T-helper 1 cell treated with Interleukin-12 subunit alpha and Interleukin-12 subunit beta and Interleukin-4 antibody, amounts not matched to agents 30 ng/mL and 1 ng/mL, for 36 hours (primary cell): ENCODE results near the gene AMOTL1. TPM values are rescaled to one million over a fixed set of nuclear protein-coding genes. Genes with fewer than 3 reads are reported as not detected.

Experiments
- intact Hi-C: fragments of 100-400 bp; cut with micrococcal nuclease; formaldehyde crosslinking; loops from one replicate; pipeline ENCODE4 v1.15.1; 2024
- total RNA-seq: library from RNA; stranded (reverse); gene quantifications from 2 replicates; pipeline ENCODE4 v1.2.3, GENCODE V29; 2022

The AMOTL1 gene
- total RNA-seq, 1 donor from 2014 or later, result 2.7 TPM

DNA sequence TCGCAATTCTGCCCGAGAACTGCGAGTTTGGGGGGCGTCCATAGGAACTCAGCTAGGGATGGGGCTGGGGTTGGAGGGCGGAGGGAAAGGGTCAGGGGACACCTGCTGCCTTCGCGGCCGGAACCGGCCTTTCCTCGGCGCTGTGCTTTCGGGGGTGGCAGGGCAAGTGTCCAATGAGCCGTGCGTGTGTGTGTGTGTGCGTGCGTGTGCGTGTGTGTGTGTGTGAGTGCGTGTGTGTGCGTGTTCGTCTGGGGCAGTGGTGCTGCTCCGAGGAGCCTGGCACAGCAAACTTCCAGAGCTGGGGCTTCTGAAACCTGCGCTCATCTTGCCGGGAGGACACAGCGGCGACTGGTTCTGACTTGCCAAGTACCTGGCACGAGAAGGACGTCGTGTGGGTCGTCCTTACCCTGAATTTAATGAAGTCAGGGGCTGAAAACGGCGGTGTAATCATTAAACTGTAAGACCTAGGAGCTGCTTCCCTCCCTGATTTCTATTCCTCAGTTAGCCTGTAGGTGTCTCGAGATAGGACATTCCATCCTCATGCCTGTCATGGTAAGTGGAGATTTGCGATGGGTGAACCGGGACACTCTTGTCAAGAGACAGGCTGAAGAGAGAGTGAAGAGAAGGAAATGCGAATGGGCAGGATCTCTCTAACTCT, 27.0 kb upstream of the AMOTL1 start:
- intact Hi-C loops, result no loop called here

DNA sequence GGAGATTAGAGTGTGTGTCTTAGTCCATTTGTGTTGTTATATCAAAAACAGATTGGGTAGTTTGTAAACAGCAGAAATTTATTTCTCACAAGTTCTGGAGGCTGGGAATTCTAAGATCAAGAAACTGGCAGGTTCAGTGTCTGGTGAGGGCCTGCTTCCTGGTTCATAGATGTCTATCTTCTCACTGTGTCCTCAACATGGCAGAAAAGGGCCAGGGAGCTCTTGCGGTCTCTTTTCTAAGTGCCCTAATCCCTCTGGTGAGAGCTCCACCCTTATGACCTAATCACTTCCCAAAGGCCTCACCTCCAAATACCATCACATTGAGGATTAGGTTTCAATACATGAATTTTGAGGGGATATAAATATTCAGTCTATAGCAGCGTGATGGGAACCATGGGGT, 25.5 kb upstream of the AMOTL1 start:
- intact Hi-C loops, result no loop called here

DNA sequence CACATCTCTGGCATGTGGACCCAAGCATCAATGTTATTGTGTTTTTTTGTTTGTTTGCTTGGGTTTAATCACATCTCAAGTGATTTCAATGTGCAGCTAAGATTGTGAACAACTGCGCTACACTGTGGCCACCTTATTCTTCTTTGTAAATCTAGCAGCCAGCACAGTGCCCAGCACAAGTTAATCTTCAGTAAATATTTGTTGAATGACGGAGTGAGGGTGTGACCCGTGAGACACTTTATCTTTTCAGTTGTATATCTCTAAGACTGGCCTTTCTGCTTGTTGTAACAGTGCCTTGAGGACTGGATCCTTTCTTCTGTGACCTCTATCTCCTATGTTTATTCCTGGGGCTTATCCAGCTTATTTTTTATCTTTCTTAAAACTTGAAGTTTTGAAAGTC, 21.4 kb upstream of the AMOTL1 start:
- intact Hi-C loops, result no loop called here

DNA sequence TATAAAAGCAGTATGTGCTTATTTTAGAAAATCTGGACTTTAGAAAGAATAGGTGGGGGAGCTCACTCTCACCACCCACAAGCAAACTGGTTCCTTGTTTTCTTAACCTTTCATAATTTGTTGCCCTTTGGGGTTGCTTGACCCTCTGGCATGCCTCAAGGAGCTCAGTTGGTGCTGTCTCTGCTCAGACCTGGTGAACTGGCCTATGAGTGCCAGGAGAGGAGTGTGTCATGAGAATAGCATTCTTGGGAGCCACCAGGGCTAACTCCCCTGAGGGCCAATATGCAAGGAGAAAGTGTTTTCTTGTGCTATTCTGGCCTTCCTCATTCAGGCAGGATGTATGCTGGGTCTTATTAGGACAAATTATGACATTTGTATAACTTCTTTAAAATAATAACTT, 21.0 kb upstream of the AMOTL1 start:
- intact Hi-C loops, result no loop called here

DNA sequence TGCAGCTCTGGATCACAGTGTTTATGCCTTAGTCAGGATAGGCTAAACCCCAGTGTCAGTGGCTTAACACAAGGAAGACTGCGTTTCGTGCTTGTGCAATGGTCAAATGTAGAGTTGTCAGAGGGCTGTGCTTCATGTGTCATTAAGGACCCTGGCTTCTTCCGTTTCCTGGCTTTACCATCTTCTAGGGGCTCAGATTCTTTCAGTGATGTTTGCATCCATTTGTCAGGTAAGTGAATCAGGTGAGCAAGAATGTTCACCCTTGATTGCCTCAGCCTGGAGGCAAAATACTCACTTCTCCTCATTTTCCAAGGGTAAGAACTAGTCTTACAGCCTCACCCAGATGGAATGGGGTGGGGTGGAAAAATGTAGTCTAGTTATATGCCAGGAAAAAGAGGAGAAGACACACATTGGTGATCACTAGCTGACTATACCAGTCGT, 20.5 kb upstream of the AMOTL1 start:
- intact Hi-C loops, result no loop called here

DNA sequence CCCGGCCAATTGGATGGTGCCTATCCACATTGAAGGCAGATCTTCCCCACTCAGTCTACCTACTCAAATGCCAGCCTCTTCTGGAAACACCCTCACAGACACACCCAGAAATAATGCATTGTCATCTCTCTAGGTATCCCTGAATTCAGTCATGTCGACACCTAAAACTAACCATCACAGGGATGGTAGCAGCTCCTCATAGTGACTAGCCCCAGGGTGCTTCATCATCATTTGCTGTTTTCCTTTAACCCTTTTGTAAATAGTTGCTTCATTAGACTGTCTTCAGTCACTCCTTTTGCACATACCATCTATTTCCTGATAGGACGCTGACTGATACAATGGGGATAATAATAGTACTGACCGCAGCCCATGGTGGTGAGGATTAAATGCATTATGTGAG, 18.8 kb upstream of the AMOTL1 start:
- intact Hi-C loops, result no loop called here

DNA sequence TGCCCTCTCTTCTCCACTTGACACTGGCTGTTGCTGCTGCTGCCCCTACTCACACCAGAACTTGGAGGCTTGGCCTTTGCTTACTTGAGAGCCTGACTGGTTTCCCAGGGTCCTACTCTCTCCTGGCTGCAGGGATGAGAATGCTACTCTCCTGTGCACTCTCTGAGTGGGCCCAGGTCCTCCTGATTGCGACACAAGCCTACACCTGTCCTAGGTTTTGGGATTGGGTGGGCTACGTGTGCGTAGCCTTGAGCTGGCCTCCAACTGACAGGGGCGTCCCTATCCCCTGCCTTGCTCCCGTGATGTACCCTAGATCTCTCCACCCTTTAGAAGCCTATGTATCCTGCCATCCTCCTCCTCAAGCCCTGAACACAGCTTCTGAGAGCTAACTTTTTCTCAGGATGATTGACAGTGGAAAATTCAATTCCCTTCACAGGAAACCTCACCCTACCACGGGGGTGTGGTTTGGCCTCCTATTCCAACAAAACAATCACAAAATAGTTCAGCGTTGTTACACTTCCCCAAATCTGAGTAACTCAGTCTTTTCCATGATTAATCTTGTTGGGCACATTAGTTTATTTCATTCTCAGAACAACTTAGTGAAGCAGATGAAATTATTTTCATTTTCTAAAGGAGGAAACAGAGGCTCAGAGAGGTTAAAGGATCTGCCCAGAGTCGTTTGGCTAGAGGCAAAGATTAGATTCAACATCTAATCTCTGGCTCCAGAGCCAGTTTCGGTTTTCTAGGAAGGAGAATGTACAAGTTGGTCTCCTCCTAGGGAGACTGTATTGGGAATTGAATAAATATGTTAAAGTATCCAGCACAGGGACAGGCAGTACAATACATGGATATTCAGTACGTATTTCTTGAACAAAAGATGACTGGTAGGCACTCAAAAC, 17.6 kb upstream of the AMOTL1 start:
- intact Hi-C loops, result no loop called here

DNA sequence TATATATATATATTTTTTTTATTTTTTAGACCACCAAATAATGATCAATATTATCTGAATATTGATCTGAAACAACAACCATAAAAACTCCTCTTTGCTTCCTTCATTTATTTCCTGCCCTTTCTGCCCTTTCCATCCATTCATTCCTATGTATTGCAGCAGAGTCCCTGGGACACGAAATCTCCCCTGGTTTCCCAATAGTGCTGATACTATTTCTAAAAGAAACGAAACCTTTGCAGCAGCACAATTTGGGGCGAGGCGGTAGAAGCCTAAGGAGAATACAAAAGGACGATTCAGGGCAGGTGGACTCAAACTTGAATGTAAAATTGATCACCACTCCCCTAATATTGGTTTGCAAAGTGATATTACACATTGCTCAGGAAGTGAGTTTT, 16.9 kb upstream of the AMOTL1 start:
- intact Hi-C loops, result no loop called here

DNA sequence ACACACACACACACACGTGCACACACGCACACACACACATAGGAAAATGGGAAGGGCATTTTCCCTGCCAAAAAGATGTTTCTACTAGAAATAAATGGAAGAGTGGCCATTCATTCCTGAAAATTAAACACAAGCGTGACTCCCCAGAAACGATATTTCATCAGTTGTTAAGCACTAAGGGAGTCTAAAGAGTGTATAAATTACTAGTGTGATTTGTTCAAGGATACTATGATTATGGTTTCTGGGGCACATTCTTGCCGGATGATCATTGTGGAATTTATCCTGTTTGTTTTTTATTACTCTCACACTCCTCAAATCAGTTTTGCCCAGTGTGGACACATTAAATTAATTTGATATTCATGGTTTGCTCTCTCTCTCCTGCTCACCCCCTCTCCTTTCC, 16.4 kb upstream of the AMOTL1 start:
- intact Hi-C loops, result no loop called here

DNA sequence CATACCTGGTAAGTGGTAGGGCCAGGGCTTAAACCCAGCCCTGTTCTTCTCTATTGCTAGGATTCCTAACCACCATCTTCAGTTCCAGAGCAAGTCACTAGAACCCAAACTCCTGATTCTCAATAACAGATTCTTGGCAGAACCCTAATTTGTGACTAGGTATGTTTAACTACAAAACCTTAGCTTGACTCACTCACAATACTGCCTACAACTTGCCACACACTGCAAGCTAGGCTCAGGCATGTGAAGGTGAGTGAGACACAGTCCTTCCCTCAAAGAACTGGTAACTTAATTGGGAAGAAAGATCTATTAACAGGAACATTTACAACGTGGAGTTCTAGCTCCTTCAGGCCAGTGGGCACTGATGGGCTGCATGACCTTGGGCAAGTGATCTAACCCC, 14.5 kb upstream of the AMOTL1 start:
- intact Hi-C loops, result no loop called here

DNA sequence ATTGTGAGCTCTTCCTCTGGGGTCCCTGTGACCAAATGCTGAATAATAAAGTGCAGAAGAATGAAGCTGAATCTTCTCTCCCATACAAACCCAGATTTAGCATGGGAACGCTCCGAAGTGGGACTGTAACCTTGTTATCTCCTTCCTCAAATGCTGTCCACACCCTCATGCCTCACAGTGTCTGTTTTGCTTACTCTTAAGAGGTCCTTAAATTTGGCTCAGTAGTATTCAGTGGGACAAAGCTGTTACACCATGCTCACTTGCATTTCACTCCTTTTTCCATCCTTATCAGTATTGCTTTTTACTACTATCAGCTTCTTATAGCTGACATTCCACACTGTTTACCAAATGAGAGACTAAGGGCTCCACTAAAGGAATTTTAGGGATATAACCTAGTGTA, 13.8 kb upstream of the AMOTL1 start:
- intact Hi-C loops, result no loop called here

DNA sequence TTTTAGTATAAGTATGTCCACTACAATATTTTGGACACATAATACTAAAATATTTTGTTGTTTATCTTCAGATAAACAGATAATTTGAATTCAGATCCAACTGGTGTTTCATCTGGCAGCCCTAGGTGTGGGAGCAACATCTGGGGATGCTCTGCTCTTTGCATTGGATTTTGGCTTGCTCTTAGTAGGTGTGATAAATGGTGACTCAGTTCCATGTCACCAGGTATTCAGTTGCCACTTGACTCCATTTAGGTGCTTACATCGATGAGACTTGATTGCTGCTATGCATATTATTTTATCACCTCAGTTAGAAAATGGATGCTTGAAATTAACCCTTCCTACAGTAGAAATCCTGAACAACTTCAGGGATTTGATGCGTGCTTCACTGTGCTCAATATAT, 13.3 kb upstream of the AMOTL1 start:
- intact Hi-C loops, result no loop called here

DNA sequence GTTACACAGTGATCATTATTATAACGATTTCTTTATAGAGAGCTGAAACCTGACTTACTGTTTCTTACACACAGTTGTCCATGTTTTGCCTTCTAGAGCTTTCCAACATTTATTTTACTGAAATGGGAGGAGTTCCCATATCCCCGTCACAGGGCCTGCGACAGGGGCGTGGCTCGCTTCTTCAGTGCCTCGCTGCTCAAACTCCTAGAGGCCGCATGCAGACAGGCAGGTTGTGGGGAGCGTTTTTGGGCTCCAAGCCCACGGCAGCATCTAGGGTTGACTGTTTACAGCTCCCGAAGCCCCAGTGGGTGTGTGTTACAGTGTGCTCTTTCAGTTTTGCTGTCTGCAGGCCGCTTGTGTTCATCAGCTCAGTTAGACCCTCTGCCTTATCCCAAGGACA, 12.7 kb upstream of the AMOTL1 start:
- intact Hi-C loops, result no loop called here

DNA sequence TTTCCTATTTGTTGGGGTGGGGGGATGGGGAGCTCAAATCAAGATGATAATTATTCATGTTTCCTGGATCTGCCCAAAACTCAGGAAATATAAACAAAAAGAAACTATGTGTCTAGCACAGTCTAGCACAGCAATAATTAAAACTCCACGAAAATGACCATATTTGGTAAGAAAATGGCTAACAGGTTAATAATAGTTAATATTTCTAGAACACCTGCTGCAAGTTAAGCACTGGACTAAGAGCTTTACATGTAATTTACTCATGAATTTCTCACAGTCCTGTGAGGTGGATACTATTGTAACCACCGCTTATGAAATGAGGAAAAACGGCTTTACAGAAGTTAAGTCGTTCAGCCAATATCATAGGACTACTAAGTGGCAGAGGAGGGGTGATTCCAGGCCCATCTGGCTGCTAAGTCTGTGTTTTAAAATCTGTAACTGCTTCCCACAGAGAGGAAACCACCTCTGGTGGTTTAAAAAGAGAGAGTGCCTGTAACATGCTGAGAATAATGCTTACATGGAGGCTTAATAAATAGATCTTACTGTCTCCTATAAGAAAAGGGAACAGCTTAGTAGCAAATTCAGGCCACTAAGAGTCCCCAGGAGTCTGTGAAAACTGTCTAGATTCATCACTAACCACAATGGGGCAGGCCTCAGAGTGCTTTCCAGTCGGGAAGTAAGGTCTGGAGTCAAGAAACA, 11.0 kb upstream of the AMOTL1 start:
- intact Hi-C loops, result no loop called here

DNA sequence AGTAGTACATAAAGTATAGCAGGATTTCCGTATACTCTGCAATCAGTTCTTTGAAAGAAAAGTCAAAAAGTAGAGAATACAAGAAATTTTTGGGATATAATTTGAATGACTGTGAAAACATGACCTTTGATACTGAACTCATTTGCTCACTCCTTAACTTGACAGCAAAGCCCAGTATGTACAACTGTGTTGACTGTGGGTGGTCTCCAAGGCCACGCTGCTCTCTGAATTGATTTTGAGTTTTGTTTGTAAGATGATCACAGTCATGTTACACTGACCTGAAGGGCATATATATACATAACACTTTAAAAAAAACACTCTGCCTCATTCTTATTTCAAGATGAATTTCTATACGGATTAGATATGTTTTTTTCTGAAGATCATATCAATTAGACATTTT, 9.5 kb upstream of the AMOTL1 start:
- intact Hi-C loops, result no loop called here

DNA sequence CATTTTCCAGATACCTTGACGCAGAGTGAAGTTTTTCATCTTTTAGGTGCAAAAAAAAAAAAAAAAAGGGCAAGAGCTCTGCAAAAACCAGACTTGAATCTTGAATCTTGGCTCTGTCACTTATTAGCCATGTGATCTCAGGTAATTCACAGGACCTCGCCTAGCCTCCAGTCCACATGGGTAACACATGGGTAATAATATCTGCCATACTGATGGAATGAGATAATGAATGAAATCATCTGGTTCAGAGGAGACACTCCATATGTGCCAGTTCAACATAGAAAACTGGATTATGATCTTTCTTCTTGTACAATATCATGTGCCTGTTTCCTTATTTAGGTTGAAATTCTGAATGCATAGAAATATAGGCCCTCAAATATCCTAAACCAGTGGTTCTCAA, 8.6 kb upstream of the AMOTL1 start:
- intact Hi-C loops, result no loop called here

DNA sequence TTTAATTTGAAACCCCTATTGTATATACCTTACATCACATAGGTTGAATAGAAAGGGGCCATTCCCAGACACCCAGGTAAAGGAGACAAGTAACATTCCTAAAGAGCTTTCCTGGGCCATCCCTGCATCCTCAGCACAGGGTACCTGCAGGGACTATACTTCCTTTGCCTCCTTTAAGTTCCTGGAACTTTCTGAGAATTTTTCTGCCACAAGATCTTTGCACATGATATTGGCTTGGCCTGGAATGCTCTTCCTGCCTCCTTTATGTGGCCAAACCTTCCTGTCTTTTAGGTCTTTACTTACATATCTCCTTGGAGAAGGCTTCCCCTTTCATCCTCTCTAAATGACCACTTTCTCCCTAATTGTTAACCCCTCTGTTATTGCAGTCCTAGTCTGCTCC, 7.9 kb upstream of the AMOTL1 start:
- intact Hi-C loops, result loop anchor here (10.0 kb wide), 1 partner anchor 215 kb away; the partner anchor contains the start of gene FUT4

DNA sequence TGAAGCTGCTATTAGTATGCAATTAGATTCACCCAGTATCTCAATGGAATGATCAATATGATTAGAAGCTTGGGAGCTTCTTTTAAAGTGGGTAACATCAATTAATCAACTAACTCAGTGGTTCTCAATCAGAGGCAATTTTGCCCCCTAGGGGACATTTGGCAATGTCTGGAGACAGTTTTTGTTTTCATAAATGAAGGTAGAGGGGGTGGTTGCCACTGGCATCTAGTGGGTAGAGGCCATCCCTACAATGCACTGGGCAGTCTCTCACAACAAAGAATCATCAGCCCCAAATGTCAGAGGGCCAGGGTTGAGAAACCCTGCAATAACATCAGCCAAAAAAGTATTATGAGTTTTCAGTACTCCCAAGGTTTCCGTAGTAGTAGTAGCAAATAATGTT, 5.9 kb upstream of the AMOTL1 start:
- intact Hi-C loops, result loop anchor here (1.0 to 10.0 kb wide), 3 partner anchors 139 to 243 kb away; partner anchors contain the start of gene FUT4

DNA sequence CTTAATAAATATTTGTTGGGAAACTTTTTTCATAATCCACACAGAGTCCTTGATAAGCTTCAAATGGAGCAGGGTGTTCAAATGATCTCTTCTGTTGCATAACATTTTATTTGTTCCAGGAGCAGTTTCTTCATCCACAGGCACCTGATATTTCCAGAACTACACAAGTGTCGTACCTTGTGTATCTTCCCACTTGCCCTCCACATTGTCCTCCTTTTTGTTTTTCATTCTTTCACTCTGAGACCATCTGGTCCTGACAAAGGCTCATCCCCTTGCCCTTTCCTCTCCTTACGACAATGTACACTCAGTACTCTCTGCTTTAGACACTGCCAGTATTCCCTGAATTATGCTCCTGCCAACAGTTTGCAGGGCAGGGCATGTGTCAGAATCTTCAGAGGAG, 5.2 kb upstream of the AMOTL1 start:
- intact Hi-C loops, result loop anchor here (1.0 to 10.0 kb wide), 3 partner anchors 140 to 244 kb away; partner anchors contain the start of gene FUT4

DNA sequence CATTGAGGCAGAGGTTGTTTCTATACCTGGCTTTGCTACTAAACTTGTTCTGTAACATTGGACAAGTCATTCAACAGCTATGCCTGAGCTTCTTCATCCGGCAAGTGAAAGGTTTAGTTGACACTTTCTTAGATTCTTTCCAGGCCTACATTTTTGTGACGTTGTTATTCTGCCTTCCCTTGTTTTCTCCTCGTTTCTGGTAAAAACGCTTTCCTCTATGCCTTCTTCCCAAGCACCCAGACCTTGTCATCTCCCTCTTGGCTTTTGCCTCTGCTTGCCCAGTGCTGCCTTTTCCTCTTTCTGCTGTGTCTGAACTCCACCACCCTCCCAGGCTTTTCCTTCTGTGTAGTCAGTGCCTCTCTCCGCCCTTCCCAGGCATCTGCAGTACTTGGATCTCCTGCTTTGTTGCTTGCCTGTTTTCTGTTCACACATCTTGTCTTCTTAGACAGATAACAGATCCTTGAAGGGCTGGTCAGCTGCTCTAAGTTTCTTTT, 1.4 kb upstream of the AMOTL1 start:
- intact Hi-C loops, result loop anchor here (5.0 to 10.0 kb wide), 2 partner anchors 111 to 222 kb away; partner anchors contain the start of gene FUT4

DNA sequence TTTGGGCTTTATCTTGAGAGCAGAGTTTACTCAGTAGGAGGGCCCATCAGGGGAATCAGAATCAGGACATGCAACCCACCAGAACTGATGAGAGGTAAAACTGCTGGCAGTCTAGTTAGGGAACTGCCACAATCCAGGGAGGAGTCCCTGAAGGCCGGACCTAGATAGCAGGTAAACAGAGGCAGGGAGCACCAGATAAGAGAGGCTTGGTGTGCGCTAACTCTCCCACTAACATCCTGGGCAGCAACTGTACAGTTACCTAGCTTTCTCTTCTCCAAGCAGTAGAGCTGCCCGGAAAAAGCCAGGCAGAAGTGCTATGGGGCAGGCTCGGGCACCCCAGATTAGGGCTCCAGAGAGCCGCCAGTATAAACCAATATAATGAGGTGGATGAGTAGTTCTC, 865 bp upstream of the AMOTL1 start:
- intact Hi-C loops, result loop anchor here (5.0 to 10.0 kb wide), 2 partner anchors 110 to 222 kb away; partner anchors contain the start of gene FUT4
